NCI-H2196 (cell line): ENCODE data around the gene NPDC1.

ENCODE experiments used
- DNase-seq: peaks from one replicate; lab custom pipeline; 2025; ENCODE audit not compliant: unreplicated experiment; lab: John Stamatoyannopoulos, UW

The NPDC1 gene

GRCh38 chr9:137057545-137057944 is 11.6 kb upstream of the NPDC1 start:
- peak; percentile 84 for DNase-seq

- DNase-seq: peak; percentile 44
Observed at GRCh38 chr9:137056739-137057415, 10.9 kb upstream of the NPDC1 start.

- peak; percentile 92 for DNase-seq
Observed at GRCh38 chr9:137055385-137056364, 9.7 kb upstream of the NPDC1 start.

- no peak for DNase-seq
Observed at GRCh38 chr9:137054932-137055384, 9.0 kb upstream of the NPDC1 start.

GRCh38 chr9:137053944-137054931 is 8.3 kb upstream of the NPDC1 start, which contains the start of gene ENTPD2:
ENTPD2 (minus strand) TSS chr9:137054061; CDS start chr9:137053997, 64 bp downstream.
- peak; percentile 84 for DNase-seq

- no peak for DNase-seq
Observed at GRCh38 chr9:137052998-137053943, 7.3 kb upstream of the NPDC1 start.

- DNase-seq: no peak
Observed at GRCh38 chr9:137052293-137052692, 6.3 kb upstream of the NPDC1 start.

GRCh38 chr9:137051145-137051724 is 5.3 kb upstream of the NPDC1 start:
- DNase-seq: no peak

GRCh38 chr9:137050570-137050969 is 4.6 kb upstream of the NPDC1 start:
- no peak for DNase-seq

- peak; percentile 69 for DNase-seq
Observed at GRCh38 chr9:137049544-137050449, 3.8 kb upstream of the NPDC1 start.

- no peak for DNase-seq
Observed at GRCh38 chr9:137048655-137049543, 2.9 kb upstream of the NPDC1 start.

GRCh38 chr9:137045294-137046087 is 486 bp downstream of the NPDC1 start:
- DNase-seq: no peak

- peak; percentile 83 for DNase-seq
Observed at GRCh38 chr9:137044502-137045177, 1.3 kb downstream of the NPDC1 start.

- peak; percentile 41 for DNase-seq
Observed at GRCh38 chr9:137044037-137044436, 1.9 kb downstream of the NPDC1 start.

GRCh38 chr9:137042751-137043727 is 2.9 kb downstream of the NPDC1 start:
- DNase-seq: no peak
